HG03457 (cell line): ENCODE measurements around the gene BCAR3.
"Not testable (repeated sequence)": the region's sequence is repeated elsewhere in the genome, so short reads cannot be mapped to it uniquely, and the experiment has no call there.

Source experiments
- ATAC-seq: cut with Tn5 transposase; IDR thresholded peaks from one replicate; pipeline ENCODE4 v1.9.1; 2021; ENCODE audit warnings: moderate number of reproducible peaks; ENCODE audit not compliant: unreplicated experiment

Gene BCAR3

DNA sequence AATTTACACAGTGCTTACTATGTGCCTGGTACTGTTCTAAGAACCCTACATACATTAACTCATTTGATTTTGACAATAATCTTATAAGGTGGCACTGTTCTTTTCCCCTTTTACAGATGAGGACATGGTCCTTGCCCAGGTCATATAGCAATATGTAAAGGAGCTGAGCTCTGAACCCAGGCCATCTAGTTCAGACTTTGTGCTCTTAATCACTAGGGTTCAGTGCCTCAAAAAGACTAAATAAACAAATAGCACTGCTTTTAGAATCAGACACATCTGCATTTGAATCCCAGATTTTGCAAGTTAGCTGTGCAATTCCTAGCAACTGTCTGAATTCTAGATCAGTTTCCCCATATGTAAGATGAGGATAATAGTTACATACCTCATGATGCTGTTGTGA lies 8.7 kb upstream of the BCAR3 start:
- ATAC-seq, result no peak

DNA sequence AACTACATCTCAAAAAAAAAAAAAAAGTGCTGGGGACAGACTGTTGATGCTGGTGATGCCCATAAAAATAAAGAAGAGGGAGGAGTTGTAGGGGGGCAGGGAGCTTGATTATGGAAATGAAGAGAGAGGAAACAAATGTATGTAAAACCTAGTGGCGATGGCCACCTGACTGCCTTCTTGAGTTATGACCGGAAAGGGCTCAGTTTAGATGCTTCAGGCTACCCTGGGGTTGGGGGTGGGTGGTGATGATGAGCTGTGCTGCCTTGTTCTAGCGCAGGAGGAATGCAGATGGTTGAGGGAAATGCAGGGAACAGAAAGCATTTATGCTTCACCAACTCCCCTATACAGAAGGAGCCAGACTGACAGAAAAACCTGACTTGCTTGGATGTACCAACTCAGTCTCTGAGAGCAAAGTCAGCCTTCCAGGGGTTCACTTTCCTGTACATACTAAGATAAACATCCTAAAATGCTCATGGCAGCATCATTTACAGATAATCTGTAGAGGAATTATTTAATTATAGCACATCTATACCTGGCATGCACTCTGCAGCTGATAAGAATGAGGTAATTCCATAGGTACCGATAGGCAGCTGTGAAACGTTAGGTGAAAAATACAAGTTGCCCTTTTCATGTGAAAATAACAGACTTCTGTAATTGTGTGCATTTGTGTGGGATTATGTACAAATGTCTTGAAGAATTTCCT lies 8.0 kb upstream of the BCAR3 start:
- no peak for ATAC-seq

DNA sequence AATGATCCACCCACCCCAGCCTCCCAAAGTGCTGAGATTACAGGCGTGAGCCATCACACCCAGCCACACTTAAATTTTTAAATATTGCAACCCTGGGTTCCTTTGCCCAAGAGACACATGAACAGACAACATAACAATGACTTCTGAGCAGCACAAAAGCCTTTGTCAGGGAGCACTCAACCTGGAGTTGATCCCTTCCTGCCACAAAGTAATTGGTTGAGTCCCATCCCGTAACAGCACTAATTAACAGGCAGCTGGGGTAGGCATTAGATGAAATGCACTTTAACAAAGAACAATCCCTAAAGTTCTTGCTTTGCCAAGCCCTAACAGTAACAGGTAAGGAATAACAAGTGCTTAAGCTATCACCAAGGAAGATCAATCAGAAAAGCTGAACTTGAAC lies 5.9 kb upstream of the BCAR3 start:
- no peak for ATAC-seq

DNA sequence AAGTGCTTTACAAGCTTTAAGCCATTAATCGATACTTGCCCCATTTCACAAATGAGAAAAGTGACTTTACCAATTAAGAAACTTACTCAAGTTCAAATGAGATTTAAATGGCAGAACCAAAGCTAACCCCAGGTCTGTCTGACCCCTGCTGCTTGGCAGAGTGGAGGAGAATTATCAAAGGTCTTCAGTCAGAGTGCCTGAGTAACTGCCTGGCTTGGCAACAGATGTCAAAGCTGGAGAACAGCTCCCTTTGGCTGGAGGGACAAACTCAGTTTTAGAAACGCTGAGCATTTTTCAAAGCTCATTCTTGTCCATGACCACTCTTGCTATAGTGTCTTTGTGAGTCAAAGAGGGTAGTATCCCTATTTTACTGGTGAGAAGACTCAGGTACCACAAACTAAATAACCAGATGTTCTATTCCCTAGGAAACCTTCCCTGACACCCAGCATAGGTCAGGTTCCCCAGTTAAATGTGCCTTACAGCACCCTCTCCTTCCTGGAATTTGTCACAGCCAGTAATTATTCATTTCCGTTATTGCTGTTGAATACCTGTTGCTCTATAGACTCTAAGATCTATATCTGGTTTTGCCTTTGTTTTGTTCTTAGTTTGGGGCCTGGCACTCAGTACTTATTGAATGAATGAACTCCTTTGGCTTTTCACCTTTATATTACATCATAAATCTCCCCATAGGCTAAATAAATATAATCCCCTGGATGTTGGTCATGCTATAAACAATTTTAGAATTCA lies 5.0 kb upstream of the BCAR3 start:
- no peak for ATAC-seq

DNA sequence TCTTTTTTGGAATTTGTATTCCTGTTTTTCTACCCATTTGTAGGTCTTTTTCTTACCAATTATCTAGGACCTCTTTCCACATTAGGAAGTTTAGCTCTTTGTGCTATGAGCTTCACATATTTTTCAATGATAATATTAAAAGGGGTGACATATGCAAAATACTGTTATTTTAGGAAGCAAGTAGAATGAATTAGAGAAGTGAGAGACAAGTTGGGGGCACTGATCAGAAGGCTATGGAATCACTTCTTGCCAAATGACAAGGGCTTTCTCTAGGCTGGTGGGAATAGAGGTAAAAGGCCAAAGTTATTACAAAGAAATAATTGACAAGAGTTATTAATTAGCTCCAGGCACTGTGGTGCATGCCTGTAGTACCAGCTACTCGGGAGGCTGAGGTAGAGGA lies 4.3 kb upstream of the BCAR3 start:
- no peak for ATAC-seq

DNA sequence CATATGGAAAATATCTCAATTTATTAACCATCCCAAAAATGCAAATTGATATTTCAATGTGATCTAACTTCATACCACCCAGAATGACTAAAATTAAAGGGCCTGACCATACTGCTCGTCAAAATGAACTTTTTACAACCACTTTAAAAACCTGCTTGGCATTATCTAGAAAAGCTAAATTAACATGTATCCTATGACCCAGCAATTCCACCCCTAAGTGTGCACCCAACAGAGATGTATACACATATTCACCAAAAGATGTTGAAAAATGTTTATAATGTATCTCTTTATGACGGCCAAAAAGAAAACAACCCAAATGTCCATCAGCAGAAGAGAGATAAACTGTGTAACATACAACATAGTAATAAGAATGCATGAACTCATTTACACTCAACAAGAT lies 1.6 kb upstream of the BCAR3 start:
- ATAC-seq, result no peak

DNA sequence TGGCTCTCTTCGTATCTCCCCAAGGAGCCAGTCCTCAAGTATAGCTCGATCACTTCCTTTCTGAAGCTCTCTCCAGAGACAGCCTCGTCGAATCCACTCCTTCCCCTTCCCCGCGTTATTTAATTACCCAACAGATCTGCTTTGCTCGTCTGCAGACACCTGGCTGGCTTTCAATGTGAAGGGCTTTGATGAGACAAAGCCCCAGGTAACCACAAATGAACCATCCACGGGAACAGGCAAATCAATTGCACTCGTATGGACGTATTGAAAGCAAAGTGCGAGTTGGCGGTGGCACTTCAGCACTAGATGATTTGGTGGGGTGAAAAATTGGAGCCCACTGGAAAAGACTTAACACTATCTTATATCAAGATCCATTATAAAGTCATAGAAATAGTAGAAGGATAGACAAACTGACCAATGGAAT lies 364 bp upstream of the BCAR3 start:
- no peak for ATAC-seq

DNA sequence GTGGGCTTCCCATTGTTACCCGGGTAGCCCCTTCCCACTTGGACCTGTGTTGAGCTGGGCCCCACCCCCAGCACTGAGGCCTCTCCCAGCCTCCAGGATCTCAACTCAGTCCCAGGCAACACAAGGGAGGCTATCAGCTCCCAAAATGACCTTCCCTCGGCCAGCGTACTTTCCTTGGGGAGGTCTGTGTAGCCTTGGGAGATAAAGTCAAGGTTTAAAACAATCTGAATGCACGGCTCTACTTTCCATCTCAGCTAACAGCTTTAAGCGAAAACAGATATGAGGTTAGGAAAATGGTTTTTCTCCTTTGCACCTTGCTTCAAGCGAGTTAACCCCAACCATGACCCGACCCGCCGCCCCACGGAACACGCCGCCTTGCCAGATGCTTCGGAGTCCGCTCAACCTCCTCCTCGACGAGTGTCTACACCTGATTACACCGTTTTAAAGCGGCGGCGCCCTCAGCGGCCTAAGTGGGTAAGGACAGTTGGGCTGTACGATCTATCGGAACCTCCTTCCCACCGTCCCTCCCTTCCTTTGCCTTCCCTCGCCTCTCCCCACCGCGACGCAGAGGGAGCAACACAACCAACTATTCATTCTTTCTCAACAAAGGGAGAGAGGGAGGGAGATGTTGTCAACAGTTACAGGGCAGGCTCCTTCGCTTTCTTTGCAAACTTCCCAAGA lies 1.1 kb downstream of the BCAR3 start:
- ATAC-seq, result no peak

DNA sequence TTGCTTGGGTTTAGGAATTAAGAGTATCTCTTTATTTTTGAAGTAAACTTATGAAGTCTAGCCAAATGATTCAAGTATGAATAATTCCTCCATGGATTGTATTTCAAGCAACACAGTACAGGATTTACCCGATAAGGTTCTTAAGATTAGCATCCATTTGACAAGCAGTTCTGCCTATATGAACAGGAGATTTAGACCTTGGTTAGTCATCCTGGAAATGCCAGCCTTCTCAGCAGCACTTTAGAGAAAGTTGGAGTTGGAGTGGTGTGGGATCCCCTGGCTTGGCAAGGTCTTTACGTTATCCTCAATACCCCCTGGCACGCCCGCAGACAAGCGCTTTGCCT lies 1.6 kb downstream of the BCAR3 start:
- ATAC-seq, result no peak

DNA sequence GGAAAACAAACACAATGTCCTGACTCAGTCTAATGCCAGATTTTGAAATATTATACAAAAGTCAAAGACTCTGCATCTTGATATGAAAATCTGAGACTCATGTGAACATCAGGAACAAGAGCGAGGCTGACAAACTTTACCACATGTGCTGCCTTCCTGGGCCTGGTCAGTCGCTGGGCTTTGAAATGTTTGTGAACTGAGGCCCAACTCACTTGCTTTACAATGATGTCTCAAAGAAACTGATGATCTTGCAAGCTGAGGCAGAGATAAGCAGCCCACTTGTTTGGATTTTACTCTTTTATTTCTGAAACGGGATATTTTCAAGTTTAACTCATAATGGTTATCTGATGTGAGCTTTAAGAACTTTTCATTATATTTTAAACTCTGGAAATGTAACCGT lies 2.1 kb downstream of the BCAR3 start:
- ATAC-seq, result no peak

DNA sequence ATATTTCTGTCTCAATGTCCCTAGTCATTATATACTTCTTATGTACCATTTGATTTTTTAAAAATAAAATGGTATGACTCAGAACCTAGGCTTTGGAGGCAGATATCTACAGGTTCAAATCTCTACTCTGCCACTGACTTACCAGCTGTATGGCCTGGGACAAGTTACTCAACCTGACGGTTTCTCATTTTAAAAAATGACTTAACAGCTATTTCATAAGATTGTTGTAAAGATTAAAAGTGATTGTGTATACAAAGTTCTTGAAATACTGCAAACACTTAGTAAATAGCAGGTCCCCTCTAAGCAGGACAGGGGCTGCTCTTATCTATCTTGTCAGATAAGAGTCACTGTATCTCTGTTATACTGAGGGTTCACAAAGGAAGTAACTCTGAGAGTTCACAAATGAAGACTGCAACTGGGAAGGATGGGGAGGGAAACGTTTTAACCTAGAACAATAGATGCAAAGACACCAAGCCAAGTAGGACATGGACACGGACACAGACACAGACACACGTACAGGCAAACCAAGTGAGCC lies 2.6 kb downstream of the BCAR3 start:
- ATAC-seq, result no peak

DNA sequence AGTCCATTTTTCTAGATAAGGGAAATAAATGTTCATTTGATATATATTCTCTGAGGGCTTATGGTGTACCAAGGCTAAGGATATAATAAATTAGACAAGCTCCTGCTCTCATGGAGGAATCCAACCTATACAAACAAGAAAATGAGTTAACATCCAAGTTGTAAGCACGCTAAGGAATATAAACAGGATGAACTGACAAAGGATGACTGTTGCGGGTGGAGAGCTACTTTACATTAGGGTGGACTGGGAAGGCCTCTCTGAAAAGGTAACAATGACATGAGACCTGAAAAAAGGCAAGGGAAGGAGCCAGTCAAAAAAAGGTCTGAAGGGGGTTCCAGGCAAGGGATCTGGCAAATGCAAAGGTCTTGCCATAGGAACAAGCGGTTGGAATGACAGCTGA lies 3.1 kb downstream of the BCAR3 start:
- ATAC-seq, result no peak

DNA sequence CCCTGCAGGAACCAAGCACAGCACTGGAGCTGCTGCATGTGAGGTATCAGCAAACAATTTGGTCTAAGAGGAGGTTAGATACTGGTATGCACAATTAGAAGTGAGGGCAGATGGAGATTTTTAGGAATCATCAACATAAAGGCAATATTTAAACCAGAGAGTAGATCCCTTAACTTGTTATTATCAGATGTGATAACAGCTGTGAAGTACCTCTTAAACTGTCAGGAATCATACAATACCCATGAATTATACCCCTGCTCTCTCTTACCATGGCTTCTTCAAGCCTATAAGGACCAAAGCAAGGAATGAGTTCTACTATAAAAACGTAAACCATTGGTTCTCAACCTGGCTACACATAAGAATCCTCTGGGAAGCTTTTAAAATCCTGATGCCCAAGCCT lies 3.9 kb downstream of the BCAR3 start:
- no peak for ATAC-seq

DNA sequence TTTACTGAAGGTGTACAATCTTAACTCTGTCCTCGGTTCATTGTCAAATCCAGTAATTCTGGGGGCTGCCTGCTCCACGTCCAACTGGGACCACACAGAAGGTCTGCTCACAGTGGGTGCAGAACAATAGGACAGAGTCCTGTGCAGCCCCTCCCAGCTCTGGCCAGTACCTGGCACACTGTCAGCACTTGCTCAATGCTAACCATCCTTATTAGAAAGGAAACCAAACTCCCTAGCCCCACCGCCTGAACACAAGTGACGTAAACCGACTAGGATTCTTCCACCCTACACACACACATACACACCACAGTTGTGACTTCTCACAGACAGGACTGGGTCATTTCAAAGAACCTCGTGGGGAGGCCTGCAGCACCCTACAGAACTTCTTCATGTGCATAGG lies 5.2 kb downstream of the BCAR3 start:
- no peak for ATAC-seq

DNA sequence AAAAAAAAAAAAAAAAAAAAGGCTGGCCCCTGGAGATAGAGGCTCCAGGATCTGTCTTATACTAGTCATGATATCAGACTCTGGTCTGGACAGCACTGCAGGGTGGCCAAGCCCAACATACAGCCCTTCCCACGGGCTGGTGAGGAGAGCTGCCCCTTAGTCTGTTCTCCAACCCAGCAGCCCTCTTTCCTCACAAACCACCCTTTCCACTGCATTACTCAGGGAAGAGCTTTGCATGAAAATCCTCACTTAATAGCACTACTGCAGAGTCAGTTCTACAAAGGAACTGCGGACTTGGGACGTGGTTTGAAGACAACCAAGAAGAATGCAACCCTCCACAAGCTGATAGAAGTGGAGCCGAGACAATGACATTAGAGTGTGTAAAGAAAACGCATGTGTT lies 5.7 kb downstream of the BCAR3 start:
- no peak for ATAC-seq

DNA sequence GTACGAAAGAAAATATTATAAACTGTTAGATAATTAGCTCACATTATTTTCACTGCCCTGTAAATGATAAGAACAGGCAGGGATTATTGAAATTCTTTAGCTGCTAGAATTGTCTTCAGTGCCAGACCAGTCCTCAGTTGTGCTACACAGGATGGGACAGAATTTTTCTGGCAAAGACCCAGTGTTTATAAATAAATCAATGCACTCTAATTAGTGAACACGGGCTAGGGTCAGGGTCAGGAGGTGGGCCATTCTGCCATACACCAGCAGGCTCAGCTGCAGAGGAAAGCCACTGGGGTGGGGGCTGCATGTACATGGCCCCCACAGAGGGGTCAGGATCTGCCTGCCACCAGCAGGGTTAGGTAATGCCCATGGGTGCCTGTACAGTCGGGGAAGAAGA lies 6.4 kb downstream of the BCAR3 start:
- no peak for ATAC-seq

DNA sequence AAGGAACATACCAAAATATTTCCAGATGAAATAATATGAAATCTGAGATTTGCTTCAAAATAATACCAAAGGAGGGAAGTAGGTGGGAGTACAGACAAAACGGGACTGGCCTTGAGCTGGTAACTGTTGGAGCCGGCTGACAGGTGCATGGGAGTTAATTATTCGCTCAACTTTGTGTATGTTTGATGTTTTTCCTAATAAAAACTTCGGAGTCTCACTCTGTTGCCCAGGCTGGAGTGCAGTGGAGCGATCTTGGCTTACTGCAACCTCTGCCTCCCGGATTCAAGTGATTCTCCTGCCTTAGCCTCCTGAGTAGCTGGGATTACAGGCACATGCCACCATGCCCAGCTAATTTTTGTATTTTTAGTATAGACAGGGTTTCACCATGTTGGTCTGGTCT lies 7.6 kb downstream of the BCAR3 start:
- not testable (repeated sequence) for ATAC-seq

DNA sequence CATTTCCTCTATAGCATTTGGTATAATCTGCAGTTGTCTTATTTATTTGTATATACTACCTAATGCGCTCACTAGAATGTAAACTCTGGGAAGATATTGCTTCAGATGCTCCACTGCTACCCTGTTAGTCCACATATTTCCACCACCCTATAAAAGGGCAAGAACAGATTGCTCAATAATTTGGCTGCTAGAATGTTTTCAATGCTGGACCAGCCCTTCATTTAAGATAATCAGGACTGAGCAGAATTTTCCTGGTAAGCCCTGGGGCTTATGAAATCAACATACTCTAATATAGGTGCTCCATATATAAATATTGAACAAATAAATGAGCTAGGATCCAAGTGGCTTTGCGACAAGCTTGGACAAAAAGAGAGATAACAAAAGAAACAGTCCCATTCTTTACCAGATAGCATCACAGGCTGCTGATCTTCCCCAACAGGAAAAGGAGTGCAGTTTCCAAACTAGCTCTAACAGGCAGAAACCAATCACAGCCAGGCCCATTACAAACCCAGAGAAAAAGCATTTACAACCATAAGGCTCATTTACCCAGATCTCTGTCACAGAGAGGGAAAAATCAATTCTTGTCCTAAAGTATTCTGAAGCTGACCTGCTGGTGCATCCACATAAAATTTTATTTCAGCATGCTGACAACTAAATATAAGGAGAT lies 8.3 kb downstream of the BCAR3 start:
- ATAC-seq, result no peak

DNA sequence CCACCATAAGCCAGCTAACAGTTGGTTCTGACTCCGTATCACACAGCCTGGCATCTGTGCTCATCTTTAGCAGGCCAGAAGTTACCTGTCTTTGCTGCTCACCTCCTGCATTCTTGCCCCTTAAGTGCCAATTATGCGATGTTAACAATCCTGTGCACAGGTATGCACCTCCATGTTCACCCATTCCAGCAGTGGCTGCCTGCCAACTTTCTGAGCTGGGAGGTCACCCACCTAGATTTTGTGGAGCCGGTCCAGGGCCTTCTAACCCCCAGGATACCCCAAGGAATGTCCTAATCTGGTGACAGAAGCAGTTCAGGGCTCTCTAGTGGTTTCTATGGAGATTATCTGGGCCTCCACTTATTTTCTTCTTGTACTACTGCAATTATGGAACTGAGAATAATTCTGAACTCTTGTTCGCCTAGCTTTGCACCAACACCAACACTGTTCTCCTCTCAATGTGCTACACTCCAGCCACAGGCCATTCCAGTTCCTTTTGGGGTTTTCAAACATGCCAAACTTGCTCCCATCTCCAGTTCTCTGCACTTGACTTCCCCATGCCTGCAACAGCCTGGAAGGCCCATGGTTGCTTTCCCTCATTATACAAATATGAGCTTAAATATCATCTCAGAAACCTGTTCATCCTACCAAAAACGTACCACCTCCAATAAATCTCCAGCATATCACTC lies 9.0 kb downstream of the BCAR3 start:
- no peak for ATAC-seq

DNA sequence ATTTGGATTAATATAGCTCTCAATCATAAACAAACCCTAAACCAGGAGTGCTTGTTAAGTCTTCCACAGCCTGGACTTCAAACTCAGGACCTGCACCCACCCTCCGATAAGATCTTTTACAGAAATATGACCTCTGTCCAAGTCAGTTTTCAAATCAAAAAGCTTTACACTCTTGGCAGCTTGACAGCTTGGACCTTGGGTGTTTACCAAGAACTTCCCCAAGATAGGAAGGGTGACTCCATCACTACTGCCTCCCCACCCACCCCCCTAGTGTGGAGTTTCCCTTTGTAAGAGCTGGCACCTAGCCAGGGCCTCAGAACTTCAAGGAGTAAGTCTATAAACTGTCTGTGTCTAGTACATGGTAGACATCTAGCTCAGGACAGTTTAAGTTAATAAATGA lies 9.6 kb downstream of the BCAR3 start:
- ATAC-seq, result no peak

DNA sequence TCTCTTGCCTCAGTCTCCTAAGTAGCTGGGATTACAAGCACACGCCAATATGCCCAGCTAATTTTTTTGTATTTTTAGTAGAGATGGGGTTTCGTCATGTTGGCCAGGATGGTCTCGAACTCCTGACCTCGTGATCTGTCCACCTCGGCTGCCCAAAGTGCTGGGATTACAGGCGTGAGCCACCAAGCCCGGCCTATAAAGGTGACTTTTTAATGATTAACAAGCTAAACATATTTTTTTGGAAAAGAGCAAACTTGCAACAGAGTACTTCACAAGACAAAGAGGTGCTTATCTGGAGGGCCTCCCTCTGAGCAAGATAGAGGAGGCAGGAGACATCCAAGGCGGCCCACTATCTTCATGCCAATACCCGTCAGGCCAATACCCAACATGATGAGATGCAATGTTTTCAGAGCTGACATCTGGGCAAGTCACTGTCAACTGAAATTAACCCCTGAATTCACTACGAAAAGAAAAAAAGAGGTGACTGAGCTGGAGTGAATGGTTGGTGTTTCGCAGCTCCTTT lies 10.5 kb downstream of the BCAR3 start:
- ATAC-seq, result no peak
